HepG2 (cell line): ENCODE results near the gene TMEM107. TPM values are rescaled to one million over a fixed set of nuclear protein-coding genes. Genes with fewer than 3 reads are reported as not detected.
A peak's percentile ranks its signal among the peaks of the same experiment; 100 is the strongest.

Experiments used
- CENPX ChIP-seq: sonication (generic); formaldehyde crosslinking; IDR thresholded peaks from 2 replicates; pipeline ENCODE4 v1.9.0; 2021; ENCODE audit warnings: mild to moderate bottlenecking, missing genetic modification reagents, moderate library complexity
- FOXO1 ChIP-seq: sonication (generic); formaldehyde crosslinking; IDR thresholded peaks from 2 replicates; pipeline ENCODE4 v1.4.0; 2020; ENCODE audit warnings: missing genetic modification reagents
- ISX ChIP-seq: sonication (generic); formaldehyde crosslinking; conservative IDR thresholded peaks from 2 replicates; pipeline ENCODE4 v1.5.0; 2020; ENCODE audit warnings: missing genetic modification reagents
- JDP2 ChIP-seq: sonication (generic); formaldehyde crosslinking; IDR thresholded peaks from 2 replicates; pipeline ENCODE4 v1.8.1; 2022; ENCODE audit warnings: missing genetic modification reagents, borderline replicate concordance
- PHF20 ChIP-seq: sonication (generic); formaldehyde crosslinking; IDR thresholded peaks from 2 replicates; pipeline ENCODE4 v1.5.0; 2020; ENCODE audit warnings: mild to moderate bottlenecking, missing genetic modification reagents
- PHF21A ChIP-seq: sonication (generic); formaldehyde crosslinking; IDR thresholded peaks from 2 replicates; pipeline ENCODE4 v1.5.0; 2020; ENCODE audit warnings: mild to moderate bottlenecking, missing genetic modification reagents
- REPIN1 ChIP-seq: sonication (generic); formaldehyde crosslinking; IDR thresholded peaks from 2 replicates; pipeline ENCODE4 v1.8.0; 2022; ENCODE audit warnings: missing genetic modification reagents, low read depth, mild to moderate bottlenecking, borderline replicate concordance
- RORA ChIP-seq: sonication (generic); formaldehyde crosslinking; IDR thresholded peaks from 2 replicates; pipeline ENCODE4 v1.5.0; 2020; ENCODE audit warnings: mild to moderate bottlenecking, missing genetic modification reagents, moderate library complexity
- SOX6 ChIP-seq, 2 experiments: fragments of 450-650 bp in 1 of 2; sonication (generic) in 1 of 2; formaldehyde crosslinking in 1 of 2; IDR thresholded peaks; 2 replicates each; pipeline versions ENCODE4 v1.4.0 to v1.6.1; 2017 to 2020; ENCODE audit warnings: antibody characterized with exemption in 1 of 2, mild to moderate bottlenecking in 1 of 2, missing genetic modification reagents in 1 of 2
- TAF1 ChIP-seq: sonication (generic); formaldehyde crosslinking; IDR thresholded peaks from 2 replicates; pipeline ENCODE4 v1.4.0; 2020; ENCODE audit warnings: missing genetic modification reagents
- XBP1 ChIP-seq: sonication (generic); formaldehyde crosslinking; IDR thresholded peaks from 2 replicates; pipeline ENCODE4 v1.5.0; 2020; ENCODE audit warnings: missing genetic modification reagents
- ZBTB43 ChIP-seq: sonication (generic); formaldehyde crosslinking; conservative IDR thresholded peaks from 2 replicates; pipeline ENCODE4 v1.4.0; 2020; ENCODE audit warnings: missing genetic modification reagents
- ZFP91 ChIP-seq: sonication (generic); formaldehyde crosslinking; IDR thresholded peaks from 2 replicates; pipeline ENCODE4 v1.9.0; 2022; ENCODE audit warnings: missing genetic modification reagents, mild to moderate bottlenecking, borderline replicate concordance
- ZKSCAN8 ChIP-seq: IDR thresholded peaks from 2 replicates; pipeline ENCODE4 v1.6.1; 2016; ENCODE audit warnings: borderline replicate concordance, missing genetic modification reagents, missing compliant biosample characterization
- ZNF143 ChIP-seq: sonication (generic); formaldehyde crosslinking; IDR thresholded peaks from 2 replicates; pipeline ENCODE4 v1.4.0; 2020; ENCODE audit warnings: missing genetic modification reagents
- ZNF205 ChIP-seq: IDR thresholded peaks from 2 replicates; pipeline ENCODE4 v1.6.1; 2018; ENCODE audit warnings: missing biosample characterization, missing genetic modification reagents
- ZNF276 ChIP-seq: sonication (generic); formaldehyde crosslinking; IDR thresholded peaks from 2 replicates; pipeline ENCODE4 v1.4.0; 2020; ENCODE audit warnings: mild to moderate bottlenecking, low read depth, missing genetic modification reagents
- ZNF280B ChIP-seq: sonication (generic); formaldehyde crosslinking; IDR thresholded peaks from 2 replicates; pipeline ENCODE4 v1.5.0; 2020; ENCODE audit warnings: missing genetic modification reagents, mild to moderate bottlenecking, borderline replicate concordance
- ZNF354B ChIP-seq: sonication (generic); formaldehyde crosslinking; IDR thresholded peaks from 2 replicates; pipeline ENCODE4 v1.8.0; 2022; ENCODE audit warnings: mild to moderate bottlenecking, missing genetic modification reagents
- ZNF432 ChIP-seq: sonication (generic); formaldehyde crosslinking; IDR thresholded peaks from 2 replicates; pipeline ENCODE4 v1.5.0; 2020; ENCODE audit warnings: missing genetic modification reagents, mild to moderate bottlenecking, borderline replicate concordance
- ZNF572 ChIP-seq: sonication (generic); formaldehyde crosslinking; IDR thresholded peaks from 2 replicates; pipeline ENCODE4 v1.5.1; 2020; ENCODE audit warnings: mild to moderate bottlenecking, missing genetic modification reagents
- ZNF740 ChIP-seq: sonication (generic); formaldehyde crosslinking; IDR thresholded peaks from 2 replicates; pipeline ENCODE4 v1.4.0; 2020; ENCODE audit warnings: missing genetic modification reagents
- ZSCAN25 ChIP-seq: sonication (generic); formaldehyde crosslinking; IDR thresholded peaks from 2 replicates; pipeline ENCODE4 v1.8.0; 2022; ENCODE audit warnings: mild to moderate bottlenecking, missing genetic modification reagents
- polyA plus RNA-seq, 8 experiments: library from polyadenylated mRNA; depleted of rRNA in 3 of 8; stranded (reverse) in 7 of 8; unstranded in 1 of 8; fragments of >200 nt; fragmentation: Illumina TruSeq in 4 of 8; extraction: Trizol in 4 of 8; gene quantifications; 2 replicates each; pipeline versions ENCODE4 v1.2.1 to v1.2.3, GENCODE V29; 2011 to 2016; ENCODE audit warnings: low read depth in 4 of 8, missing spikeins in 1 of 8, mixed read lengths in 1 of 8; ENCODE audit not compliant: insufficient read depth in 1 of 8
- total RNA-seq, 5 experiments: library from RNA; depleted of rRNA; stranded (reverse); fragments of >200 nt; fragmentation: Illumina TruSeq; extraction: Trizol; gene quantifications; 2 replicates each; pipeline ENCODE4 v1.2.3, GENCODE V29; 2016; ENCODE audit warnings: low read depth in 1 of 5

TMEM107 gene
- total and polyA plus RNA-seq, 2 of the 13 experiments (the other 11 are each of a cell fraction or from before 2014, with no cell fraction given), result 7.2 to 15.3 TPM

GRCh38 chr17:8185582-8186445 is 9.6 kb upstream of the TMEM107 start (continued):
- TF ChIP-seq ZNF354B (CRISPR knock-in tag) (no peak), ZNF432 (CRISPR knock-in tag) (no peak), ZNF280B (CRISPR knock-in tag) (no peak), JDP2 (no peak), ZNF143 (CRISPR knock-in tag) (no peak), ZBTB43 (no peak), ISX (CRISPR knock-in tag) (no peak), ZNF740 (no peak), ZNF205 (peak; percentile 96), ZSCAN25 (CRISPR knock-in tag) (no peak), ZNF572 (peak; percentile 65; the same call in 1 of the 2 replicates), TAF1 (CRISPR knock-in tag) (no peak), ZKSCAN8 (CRISPR knock-in tag) (no peak), PHF20 (no peak), CENPX (CRISPR knock-in tag) (no peak), PHF21A (CRISPR knock-in tag) (peak; percentile 78; the same call in 1 of the 2 replicates), ZNF276 (CRISPR knock-in tag) (no peak), ZFP91 (CRISPR knock-in tag) (peak; percentile 93), SOX6 (IDR thresholded peaks at IDR 0.05) (no peak), SOX6 (CRISPR knock-in tag; IDR thresholded peaks at IDR 0.05) (no peak), REPIN1 (CRISPR knock-in tag) (peak; percentile 1; the same call in 1 of the 2 replicates), FOXO1 (CRISPR knock-in tag) (no peak; the same call in 1 of the 2 replicates), XBP1 (CRISPR knock-in tag) (no peak), RORA (CRISPR knock-in tag) (no peak)
